Mesodermal cell (in vitro differentiated cells): ENCODE results near the gene COPB1. TPM values are rescaled to one million over a fixed set of nuclear protein-coding genes. Genes with fewer than 3 reads are reported as not detected.
A peak's percentile ranks its signal among the peaks of the same experiment; 100 is the strongest.

Experiments
- H3K27ac ChIP-seq: 2 replicates; pipeline ENCODE4 v1.7.0; 2013; ENCODE audit warnings: mild to moderate bottlenecking, low read depth, low read length, moderate library complexity; ENCODE audit not compliant: severe bottlenecking
- H3K36me3 ChIP-seq: 2 replicates; pipeline ENCODE4 v1.7.1; 2013; ENCODE audit warnings: mild to moderate bottlenecking, low read length, moderate library complexity; ENCODE audit not compliant: control insufficient read depth, insufficient read depth
- H3K4me1 ChIP-seq: one replicate; pipeline ENCODE4 v1.7.1; 2013; ENCODE audit warnings: mild to moderate bottlenecking, low read length; ENCODE audit not compliant: insufficient read depth, control insufficient read depth, poor library complexity, severe bottlenecking
- H3K4me3 ChIP-seq: 2 replicates; pipeline ENCODE4 v1.7.0; 2013; ENCODE audit warnings: low read length, control low read depth, mild to moderate bottlenecking; ENCODE audit not compliant: insufficient read depth, poor library complexity, severe bottlenecking; ENCODE audit errors: extremely low read depth
- H3K9me3 ChIP-seq: 2 replicates; pipeline ENCODE4 v1.7.1; 2013; ENCODE audit warnings: mild to moderate bottlenecking, low read length, moderate library complexity; ENCODE audit not compliant: control insufficient read depth
- WGBS, 2 experiments: methylation state at CpG; one replicate each; pipeline ENCODE4 v1.1.5; 2013; ENCODE audit warnings: missing lambda C conversion rate in 2 of 2; ENCODE audit not compliant: insufficient coverage in 2 of 2; 5-methylcytosine and 5-hydroxymethylcytosine counted together
- polyA plus RNA-seq, 2 experiments: library from polyadenylated mRNA; stranded (reverse); fragments of 50-300 nt; gene quantifications; one replicate each; pipeline ENCODE4 v1.2.3, GENCODE V29; 2013

The COPB1 gene
- 211 TPM for polyA plus RNA-seq (2013, experiment 1 of 2)
- 217 TPM for polyA plus RNA-seq (2013, experiment 2 of 2)

- Histone ChIP-seq H3K9me3 (no peaks in the 10 kb centered on the region), H3K4me1 (no peaks in the 10 kb centered on the region), H3K27ac (peak within 1 kb of the TSS; percentile 90), H3K36me3 (peaks cover 36% of the 10 kb centered on the region), H3K4me3 (peak within 1 kb of the TSS; percentile 83)
- WGBS, 2 experiments = 0% methylated on average over 15 to 30 of the region's 37 CpGs
These were observed at the start of gene COPB1 for GRCh38 chr11:14499560-14500180. TSS of gene COPB1 (minus strand) at chr11:14499811. CDS start at chr11:14498928, 883 bp downstream.

- Histone ChIP-seq H3K27ac (no peak overlapping the region), H3K9me3 (no peaks in the 10 kb centered on the region), H3K36me3 (no peaks in the 10 kb centered on the region), H3K4me1 (no peaks in the 10 kb centered on the region), H3K4me3 (no peak overlapping the region)
- 93 to 100% methylated on average over 1 to 2 of the region's 2 CpGs for WGBS, 2 experiments
These were observed 47.8 kb upstream of the COPB1 start for GRCh38 chr11:14547440-14547839.

GRCh38 chr11:14546672-14547071 lies 47.1 kb upstream of the COPB1 start:
- H3K4me1 ChIP-seq = no peaks in the 10 kb centered on the region
- no peaks in the 10 kb centered on the region for H3K9me3 ChIP-seq
- H3K27ac ChIP-seq = no peak overlapping the region

GRCh38 chr11:14544611-14545010 lies 45.0 kb upstream of the COPB1 start:
- no peaks in the 10 kb centered on the region for H3K4me1 ChIP-seq
- no peaks in the 10 kb centered on the region for H3K9me3 ChIP-seq
- WGBS, 2 experiments = no CpG with 5 or more reads among the region's 3 CpGs
- H3K4me3 ChIP-seq = no peak overlapping the region
- no peak overlapping the region for H3K27ac ChIP-seq
- H3K36me3 ChIP-seq = no peaks in the 10 kb centered on the region

More at GRCh38 chr11:14546672-14547071, 47.1 kb upstream of the COPB1 start:
- Histone ChIP-seq H3K4me3 (no peak overlapping the region), H3K36me3 (no peaks in the 10 kb centered on the region)

- WGBS, 2 experiments = no CpG with 5 or more reads among the region's 1 CpG
- Histone ChIP-seq H3K4me3 (no peak overlapping the region), H3K9me3 (no peaks in the 10 kb centered on the region), H3K27ac (no peak overlapping the region), H3K36me3 (no peaks in the 10 kb centered on the region), H3K4me1 (no peaks in the 10 kb centered on the region)
These were observed 43.6 kb upstream of the COPB1 start for GRCh38 chr11:14543260-14543659.

- no peak overlapping the region for H3K4me3 ChIP-seq
- H3K27ac ChIP-seq = no peak overlapping the region
- no peaks in the 10 kb centered on the region for H3K9me3 ChIP-seq
- no peaks in the 10 kb centered on the region for H3K36me3 ChIP-seq
- no peaks in the 10 kb centered on the region for H3K4me1 ChIP-seq
These were observed 42.7 kb upstream of the COPB1 start for GRCh38 chr11:14542324-14542723.

GRCh38 chr11:14541192-14541947 lies 41.8 kb upstream of the COPB1 start:
- Histone ChIP-seq H3K4me1 (no peaks in the 10 kb centered on the region), H3K4me3 (no peak overlapping the region), H3K27ac (no peak overlapping the region), H3K36me3 (no peaks in the 10 kb centered on the region), H3K9me3 (no peaks in the 10 kb centered on the region)
- 78 to 95% methylated on average over 2 to 3 of the region's 6 CpGs for WGBS, 2 experiments

GRCh38 chr11:14539982-14540421 lies 40.4 kb upstream of the COPB1 start:
- WGBS, 2 experiments = 83 to 95% methylated on average over 4 of the region's 4 CpGs
- Histone ChIP-seq H3K27ac (no peak overlapping the region), H3K36me3 (no peaks in the 10 kb centered on the region), H3K4me1 (no peaks in the 10 kb centered on the region), H3K4me3 (no peak overlapping the region), H3K9me3 (no peaks in the 10 kb centered on the region)

GRCh38 chr11:14538926-14539554 lies 39.4 kb upstream of the COPB1 start:
- H3K4me3 ChIP-seq = no peak overlapping the region
- H3K4me1 ChIP-seq = no peaks in the 10 kb centered on the region
- no peak overlapping the region for H3K27ac ChIP-seq
- H3K36me3 ChIP-seq = no peaks in the 10 kb centered on the region
- WGBS, 2 experiments = 80% methylated on average over 2 of the region's 3 CpGs; no CpG with 5 or more reads in 1 of the 2 experiments
- no peaks in the 10 kb centered on the region for H3K9me3 ChIP-seq

GRCh38 chr11:14538271-14538925 lies 38.8 kb upstream of the COPB1 start:
- Histone ChIP-seq H3K36me3 (no peaks in the 10 kb centered on the region), H3K4me1 (no peaks in the 10 kb centered on the region), H3K27ac (no peak overlapping the region), H3K4me3 (no peak overlapping the region), H3K9me3 (no peaks in the 10 kb centered on the region)
- 75 to 87% methylated on average over 2 of the region's 6 CpGs for WGBS, 2 experiments
